OCI-LY1 (cell line): Measurements from ENCODE around the gene STK38L.

Source experiments
- H2AFZ ChIP-seq: fragments of 200-600 bp; sonication (generic), shearing (Covaris generic); 2 replicates; pipeline ENCODE4 v1.6.0; 2014; ENCODE audit warnings: antibody characterized with exemption, mild to moderate bottlenecking, low read length
- H3F3A ChIP-seq: fragments of 200-600 bp; sonication (generic), shearing (Covaris generic); 2 replicates; pipeline ENCODE4 v1.6.0; 2014; ENCODE audit warnings: mild to moderate bottlenecking, antibody characterized with exemption, low read length, moderate library complexity; ENCODE audit not compliant: insufficient read depth
- H3K27ac ChIP-seq: fragments of 200-600 bp; sonication (generic); 2 replicates; pipeline ENCODE4 v1.5.1; 2014; ENCODE audit warnings: low read length, mixed run types, mild to moderate bottlenecking, low read depth; ENCODE audit not compliant: poor library complexity, severe bottlenecking
- H3K27me3 ChIP-seq: fragments of 200-600 bp; sonication (generic); 2 replicates; pipeline ENCODE4 v1.6.0; 2014; ENCODE audit warnings: antibody characterized with exemption, mild to moderate bottlenecking, low read length, moderate library complexity; ENCODE audit not compliant: insufficient read depth
- H3K36me3 ChIP-seq: fragments of 200-600 bp; sonication (generic); 2 replicates; pipeline ENCODE4 v1.6.1; 2014; ENCODE audit warnings: mild to moderate bottlenecking, antibody characterized with exemption, low read length, moderate library complexity, mixed read lengths; ENCODE audit not compliant: insufficient read depth
- H3K4me1 ChIP-seq: fragments of 200-600 bp; sonication (generic); 2 replicates; pipeline ENCODE4 v1.5.1; 2014; ENCODE audit warnings: mild to moderate bottlenecking, low read length, moderate library complexity; ENCODE audit not compliant: insufficient read depth, severe bottlenecking
- H3K4me2 ChIP-seq: fragments of 200-600 bp; sonication (generic), shearing (Covaris generic); 2 replicates; pipeline ENCODE4 v1.6.1; 2014; ENCODE audit warnings: low read length
- H3K4me3 ChIP-seq: fragments of 200-600 bp; sonication (generic); 2 replicates; pipeline ENCODE4 v1.5.1; 2014; ENCODE audit warnings: low read length, low read depth, mild to moderate bottlenecking, mixed read lengths; ENCODE audit not compliant: poor library complexity, severe bottlenecking
- H3K79me2 ChIP-seq: fragments of 200-600 bp; shearing (Covaris generic); 2 replicates; pipeline ENCODE4 v1.6.1; 2016; ENCODE audit warnings: mixed run types, low read length, mixed read lengths; ENCODE audit not compliant: insufficient read depth
- H3K9ac ChIP-seq: fragments of 200-600 bp; sonication (generic), shearing (Covaris generic); 2 replicates; pipeline ENCODE4 v1.6.1; 2014; ENCODE audit warnings: mild to moderate bottlenecking, low read length, mixed read lengths
- H3K9me2 ChIP-seq: fragments of 200-600 bp; sonication (generic), shearing (Covaris generic); 2 replicates; pipeline ENCODE4 v1.6.1; 2014; ENCODE audit warnings: low read depth, mild to moderate bottlenecking, low read length, mixed read lengths
- H3K9me3 ChIP-seq: fragments of 200-600 bp; shearing (Covaris generic); 2 replicates; pipeline ENCODE4 v1.6.1; 2014; ENCODE audit warnings: low read length, mixed read lengths
- H4K20me1 ChIP-seq: fragments of 200-600 bp; sonication (generic), shearing (Covaris generic); 2 replicates; pipeline ENCODE4 v1.6.0; 2016; ENCODE audit warnings: mild to moderate bottlenecking, low read length; ENCODE audit not compliant: insufficient read depth
- CTCF ChIP-seq: fragments of 200-600 bp; sonication (generic), shearing (Covaris generic); IDR thresholded peaks from 2 replicates; pipeline ENCODE4 v1.5.1; 2017; ENCODE audit warnings: mild to moderate bottlenecking, antibody characterized with exemption, low read length, moderate library complexity, mixed read lengths
- EZH2 ChIP-seq: fragments of 200-600 bp; sonication (generic), shearing (Covaris generic); IDR thresholded peaks from 2 replicates; pipeline ENCODE4 v1.8.0; 2017; ENCODE audit warnings: borderline replicate concordance, mixed run types, mild to moderate bottlenecking, antibody characterized with exemption, low read length, moderate library complexity, mixed read lengths

STK38L gene

DNA sequence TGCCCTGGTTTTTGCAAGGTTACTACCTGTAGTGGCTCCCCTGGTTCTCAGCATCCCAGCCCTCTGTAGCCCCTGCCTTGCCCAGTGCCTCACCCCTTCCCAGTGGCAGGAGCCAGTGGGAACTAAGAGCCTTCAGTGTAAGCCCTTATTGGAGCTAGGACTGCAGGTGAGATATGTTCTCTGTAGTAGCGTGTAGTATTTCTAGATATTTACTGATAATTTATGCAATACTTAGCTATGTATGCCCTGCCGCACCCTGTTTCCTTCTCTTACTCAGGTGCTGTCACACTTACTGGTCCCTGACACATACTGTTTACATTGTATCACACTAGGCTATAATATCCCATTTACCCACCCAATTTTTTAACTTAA is 92.2 kb downstream of the STK38L start:
- Histone ChIP-seq H2AFZ (no peak overlapping the region), H3F3A (no peaks in the 10 kb centered on the region), H3K9me3 (no peaks in the 10 kb centered on the region), H3K4me1 (peaks cover 12% of the 10 kb centered on the region), H3K27ac (no peak overlapping the region), H3K4me2 (no peak overlapping the region), H3K27me3 (no peaks in the 10 kb centered on the region; the same call in 1 of the 2 replicates), H4K20me1 (no peaks in the 10 kb centered on the region), H3K36me3 (no peaks in the 10 kb centered on the region), H3K79me2 (no peaks in the 10 kb centered on the region), H3K9ac (no peak overlapping the region), H3K4me3 (no peak overlapping the region), H3K9me2 (no peaks in the 10 kb centered on the region)
- no peak for TF ChIP-seq EZH2
- no peak for TF ChIP-seq CTCF

GRCh38 chr12:27337376-27337775 is 93.3 kb downstream of the STK38L start:
- no peak for TF ChIP-seq EZH2
- no peak for TF ChIP-seq CTCF
- Histone ChIP-seq H4K20me1 (no peaks in the 10 kb centered on the region), H2AFZ (no peak overlapping the region), H3K27me3 (no peaks in the 10 kb centered on the region; the same call in 1 of the 2 replicates), H3K9ac (no peak overlapping the region), H3K4me2 (no peak overlapping the region), H3K4me1 (peaks cover 11% of the 10 kb centered on the region), H3K9me2 (no peaks in the 10 kb centered on the region), H3K27ac (no peak overlapping the region), H3K36me3 (no peaks in the 10 kb centered on the region), H3K9me3 (no peaks in the 10 kb centered on the region), H3K4me3 (no peak overlapping the region), H3K79me2 (no peaks in the 10 kb centered on the region), H3F3A (no peaks in the 10 kb centered on the region)

- Histone ChIP-seq H3K9me2 (no peaks in the 10 kb centered on the region), H3F3A (no peaks in the 10 kb centered on the region), H3K36me3 (no peaks in the 10 kb centered on the region), H2AFZ (no peak overlapping the region), H4K20me1 (no peaks in the 10 kb centered on the region), H3K4me3 (no peak overlapping the region), H3K9ac (no peak overlapping the region), H3K4me2 (no peak overlapping the region), H3K27me3 (no peaks in the 10 kb centered on the region; the same call in 1 of the 2 replicates), H3K4me1 (peaks cover 6% of the 10 kb centered on the region), H3K9me3 (no peaks in the 10 kb centered on the region), H3K79me2 (no peaks in the 10 kb centered on the region), H3K27ac (no peak overlapping the region)
- TF ChIP-seq EZH2 = no peak
- TF ChIP-seq CTCF = no peak
Observed at GRCh38 chr12:27338473-27338872, 94.4 kb downstream of the STK38L start.
